Neural cell (in vitro differentiated cells): ENCODE measurements around the gene ALLC.

Source experiments
- EP300 ChIP-seq: fragments of 450-650 bp; conservative IDR thresholded peaks from 2 replicates; pipeline ENCODE4 v1.6.1; 2014; ENCODE audit warnings: antibody characterized with exemption, mild to moderate bottlenecking, moderate library complexity; ENCODE audit not compliant: poor library complexity, severe bottlenecking
- EZH2 ChIP-seq: fragments of 200-600, 300-800 bp; shearing (Covaris generic), sonication (generic); IDR thresholded peaks from 2 replicates; pipeline ENCODE4 v1.6.1; 2014; ENCODE audit warnings: antibody characterized with exemption, low read length, borderline replicate concordance, mild to moderate bottlenecking; ENCODE audit not compliant: insufficient read depth, poor library complexity, severe bottlenecking
- POLR2AphosphoS5 ChIP-seq: IDR thresholded peaks from 2 replicates; pipeline ENCODE4 v1.6.1; 2012
- RAD21 ChIP-seq: fragments of 450-650 bp; conservative IDR thresholded peaks from 2 replicates; pipeline ENCODE4 v1.6.1; 2014; ENCODE audit warnings: antibody characterized with exemption, mild to moderate bottlenecking, moderate library complexity
- TAF1 ChIP-seq: IDR thresholded peaks from 2 replicates; pipeline ENCODE4 v1.6.1; 2012; ENCODE audit warnings: low read depth
- TF ChIP-seq, protein P1 (sequence below): fragments of 450-650 bp; IDR thresholded peaks from 2 replicates; pipeline ENCODE4 v1.5.1; 2014; ENCODE audit warnings: antibody characterized with exemption, mild to moderate bottlenecking, moderate library complexity; ENCODE audit not compliant: poor library complexity, severe bottlenecking
- TF ChIP-seq, protein P2 (sequence below): IDR thresholded peaks from 2 replicates; pipeline ENCODE4 v1.6.1; 2012; ENCODE audit warnings: borderline replicate concordance

DNA sequence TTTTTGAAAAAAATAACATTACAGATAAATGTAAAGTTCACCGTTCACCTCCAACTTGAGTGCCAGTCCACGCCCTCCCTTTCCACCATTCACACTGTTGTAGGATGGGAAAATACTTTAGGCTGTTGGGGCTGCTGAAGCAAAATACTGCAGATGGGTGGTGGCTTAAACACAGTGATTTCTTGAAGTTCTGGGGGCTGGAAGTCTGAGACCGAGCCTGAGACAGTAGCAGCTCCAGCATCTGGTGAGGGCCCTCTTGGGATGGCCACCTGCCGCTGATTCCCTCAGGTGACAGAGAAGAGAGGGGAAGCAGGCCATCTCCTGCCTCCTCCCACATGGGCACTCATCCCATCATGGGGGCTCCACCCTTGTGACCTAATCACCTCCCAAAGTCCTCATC is 17.7 kb downstream of the ALLC start:
- TF ChIP-seq, protein P1, sequence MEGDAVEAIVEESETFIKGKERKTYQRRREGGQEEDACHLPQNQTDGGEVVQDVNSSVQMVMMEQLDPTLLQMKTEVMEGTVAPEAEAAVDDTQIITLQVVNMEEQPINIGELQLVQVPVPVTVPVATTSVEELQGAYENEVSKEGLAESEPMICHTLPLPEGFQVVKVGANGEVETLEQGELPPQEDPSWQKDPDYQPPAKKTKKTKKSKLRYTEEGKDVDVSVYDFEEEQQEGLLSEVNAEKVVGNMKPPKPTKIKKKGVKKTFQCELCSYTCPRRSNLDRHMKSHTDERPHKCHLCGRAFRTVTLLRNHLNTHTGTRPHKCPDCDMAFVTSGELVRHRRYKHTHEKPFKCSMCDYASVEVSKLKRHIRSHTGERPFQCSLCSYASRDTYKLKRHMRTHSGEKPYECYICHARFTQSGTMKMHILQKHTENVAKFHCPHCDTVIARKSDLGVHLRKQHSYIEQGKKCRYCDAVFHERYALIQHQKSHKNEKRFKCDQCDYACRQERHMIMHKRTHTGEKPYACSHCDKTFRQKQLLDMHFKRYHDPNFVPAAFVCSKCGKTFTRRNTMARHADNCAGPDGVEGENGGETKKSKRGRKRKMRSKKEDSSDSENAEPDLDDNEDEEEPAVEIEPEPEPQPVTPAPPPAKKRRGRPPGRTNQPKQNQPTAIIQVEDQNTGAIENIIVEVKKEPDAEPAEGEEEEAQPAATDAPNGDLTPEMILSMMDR, result no peak
- TF ChIP-seq, protein P2, sequence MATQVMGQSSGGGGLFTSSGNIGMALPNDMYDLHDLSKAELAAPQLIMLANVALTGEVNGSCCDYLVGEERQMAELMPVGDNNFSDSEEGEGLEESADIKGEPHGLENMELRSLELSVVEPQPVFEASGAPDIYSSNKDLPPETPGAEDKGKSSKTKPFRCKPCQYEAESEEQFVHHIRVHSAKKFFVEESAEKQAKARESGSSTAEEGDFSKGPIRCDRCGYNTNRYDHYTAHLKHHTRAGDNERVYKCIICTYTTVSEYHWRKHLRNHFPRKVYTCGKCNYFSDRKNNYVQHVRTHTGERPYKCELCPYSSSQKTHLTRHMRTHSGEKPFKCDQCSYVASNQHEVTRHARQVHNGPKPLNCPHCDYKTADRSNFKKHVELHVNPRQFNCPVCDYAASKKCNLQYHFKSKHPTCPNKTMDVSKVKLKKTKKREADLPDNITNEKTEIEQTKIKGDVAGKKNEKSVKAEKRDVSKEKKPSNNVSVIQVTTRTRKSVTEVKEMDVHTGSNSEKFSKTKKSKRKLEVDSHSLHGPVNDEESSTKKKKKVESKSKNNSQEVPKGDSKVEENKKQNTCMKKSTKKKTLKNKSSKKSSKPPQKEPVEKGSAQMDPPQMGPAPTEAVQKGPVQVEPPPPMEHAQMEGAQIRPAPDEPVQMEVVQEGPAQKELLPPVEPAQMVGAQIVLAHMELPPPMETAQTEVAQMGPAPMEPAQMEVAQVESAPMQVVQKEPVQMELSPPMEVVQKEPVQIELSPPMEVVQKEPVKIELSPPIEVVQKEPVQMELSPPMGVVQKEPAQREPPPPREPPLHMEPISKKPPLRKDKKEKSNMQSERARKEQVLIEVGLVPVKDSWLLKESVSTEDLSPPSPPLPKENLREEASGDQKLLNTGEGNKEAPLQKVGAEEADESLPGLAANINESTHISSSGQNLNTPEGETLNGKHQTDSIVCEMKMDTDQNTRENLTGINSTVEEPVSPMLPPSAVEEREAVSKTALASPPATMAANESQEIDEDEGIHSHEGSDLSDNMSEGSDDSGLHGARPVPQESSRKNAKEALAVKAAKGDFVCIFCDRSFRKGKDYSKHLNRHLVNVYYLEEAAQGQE, result no peak
- TF ChIP-seq POLR2AphosphoS5 (no peak), TAF1 (no peak), EZH2 (no peak), EP300 (no peak), RAD21 (no peak)
